Skeletal muscle tissue (tissue), 4 donors: Measurements from ENCODE around the gene AKR1A1. TPM values are rescaled to one million over a fixed set of nuclear protein-coding genes. Genes with fewer than 3 reads are reported as not detected.

Source experiments
- H3K27ac ChIP-seq: one replicate; pipeline ENCODE4 v1.7.0; 2013; ENCODE audit warnings: mild to moderate bottlenecking, low read depth, low read length, inconsistent platforms
- H3K27me3 ChIP-seq, 3 donors: one replicate each; pipeline ENCODE4 v1.7.0; 2013; ENCODE audit warnings: low read length in 3 of 3; ENCODE audit not compliant: control insufficient read depth in 3 of 3, insufficient read depth in 3 of 3
- H3K36me3 ChIP-seq, 3 donors: one replicate each; pipeline ENCODE4 v1.7.0; 2013; ENCODE audit warnings: low read length in 3 of 3; ENCODE audit not compliant: control insufficient read depth in 3 of 3, insufficient read depth in 3 of 3
- H3K4me1 ChIP-seq, 3 donors: one replicate each; pipeline ENCODE4 v1.7.0; 2013; ENCODE audit warnings: low read length in 3 of 3, mild to moderate bottlenecking in 3 of 3; ENCODE audit not compliant: control insufficient read depth in 3 of 3, insufficient read depth in 3 of 3
- H3K4me3 ChIP-seq, 3 donors: one replicate each; pipeline ENCODE4 v1.7.0; 2013; ENCODE audit warnings: low read length in 3 of 3
- H3K9ac ChIP-seq, 3 donors: one replicate each; pipeline ENCODE4 v1.7.0; 2013; ENCODE audit warnings: low read length in 3 of 3, mild to moderate bottlenecking in 3 of 3, moderate library complexity in 2 of 3, low read depth in 1 of 3
- H3K9me3 ChIP-seq, 3 donors: one replicate each; pipeline ENCODE4 v1.7.0; 2013; ENCODE audit warnings: low read length in 3 of 3; ENCODE audit not compliant: control insufficient read depth in 3 of 3
- total RNA-seq: library from RNA; depleted of rRNA; stranded (reverse); fragments of >200 nt; gene quantifications from one replicate; pipeline ENCODE4 v1.2.3, GENCODE V29; 2014
- donor health status: Osteomylitis.

Gene AKR1A1
- 93.9 TPM for total RNA-seq

GRCh38 chr1:45550401-45551351, at the start of gene AKR1A1:
TSS of gene AKR1A1 (plus strand) at chr1:45550826. CDS start at chr1:45561795, 10,969 bp downstream.
- Histone ChIP-seq H3K27ac (peak within 1 kb of the TSS; percentile 83), H3K9me3 (no peaks in the 10 kb centered on the region), H3K4me3 (peak within 1 kb of the TSS; percentile 86 to 97 (median 96)), H3K9ac (peak within 1 kb of the TSS; percentile 70 to 91 (median 90)), H3K36me3 (peaks cover 1 to 7% (median 5%) of the 10 kb centered on the region in 3 donors), H3K4me1 (peaks cover 15 to 22% (median 15%) of the 10 kb centered on the region in 3 donors), H3K27me3 (no peaks in the 10 kb centered on the region)

- Histone ChIP-seq H3K27me3 (no peaks in the 10 kb centered on the region), H3K9ac (no peak overlapping the region), H3K4me3 (no peak overlapping the region), H3K4me1 (peaks cover 11 to 27% (median 15%) of the 10 kb centered on the region in 3 donors), H3K36me3 (no peaks in the 10 kb centered on the region), H3K9me3 (no peaks in the 10 kb centered on the region), H3K27ac (no peak overlapping the region)
These were observed 49.1 kb upstream of the AKR1A1 start for GRCh38 chr1:45501505-45501859.

GRCh38 chr1:45503462-45504360, 46.9 kb upstream of the AKR1A1 start:
- peaks cover 15 to 33% (median 17%) of the 10 kb centered on the region in 3 donors for H3K4me1 ChIP-seq
- no peak overlapping the region for H3K4me3 ChIP-seq

GRCh38 chr1:45507195-45507594, 43.4 kb upstream of the AKR1A1 start:
- peaks cover 3 to 11% (median 8%) of the 10 kb centered on the region in 3 donors for H3K4me1 ChIP-seq
- no peak overlapping the region for H3K9ac ChIP-seq
- H3K27me3 ChIP-seq, result no peaks in the 10 kb centered on the region
- no peaks in the 10 kb centered on the region for H3K9me3 ChIP-seq
- H3K36me3 ChIP-seq, result peaks cover 21 to 45% (median 35%) of the 10 kb centered on the region in 3 donors
- no peak overlapping the region for H3K4me3 ChIP-seq
- no peak overlapping the region for H3K27ac ChIP-seq

More at GRCh38 chr1:45503462-45504360, 46.9 kb upstream of the AKR1A1 start:
- Histone ChIP-seq H3K9ac (no peak overlapping the region), H3K36me3 (peaks cover 0 to 17% (median 10%) of the 10 kb centered on the region in 3 donors), H3K27me3 (no peaks in the 10 kb centered on the region), H3K27ac (no peak overlapping the region), H3K9me3 (no peaks in the 10 kb centered on the region)

GRCh38 chr1:45507893-45508292, 42.7 kb upstream of the AKR1A1 start:
- Histone ChIP-seq H3K36me3 (peaks cover 23 to 51% (median 40%) of the 10 kb centered on the region in 3 donors), H3K27ac (peak overlapping the region; percentile 36), H3K9me3 (no peaks in the 10 kb centered on the region), H3K9ac (peak overlapping the region in 2 of 3 donors; percentile 15 to 28), H3K27me3 (no peaks in the 10 kb centered on the region), H3K4me3 (no peak overlapping the region), H3K4me1 (peaks cover 3 to 11% (median 8%) of the 10 kb centered on the region in 3 donors)

- Histone ChIP-seq H3K36me3 (peaks cover 24 to 57% (median 46%) of the 10 kb centered on the region in 3 donors), H3K9ac (peak overlapping the region in 2 of 3 donors; percentile 15 to 28), H3K27me3 (no peaks in the 10 kb centered on the region), H3K4me1 (peaks cover 3 to 11% (median 8%) of the 10 kb centered on the region in 3 donors), H3K4me3 (no peak overlapping the region), H3K27ac (peak overlapping the region; percentile 36), H3K9me3 (no peaks in the 10 kb centered on the region)
These were observed 42.1 kb upstream of the AKR1A1 start for GRCh38 chr1:45508295-45509151.

GRCh38 chr1:45510036-45510971, 40.3 kb upstream of the AKR1A1 start:
- H3K9ac ChIP-seq, result no peak overlapping the region
- H3K36me3 ChIP-seq, result peaks cover 36 to 73% (median 62%) of the 10 kb centered on the region in 3 donors
- no peak overlapping the region for H3K4me3 ChIP-seq
- H3K4me1 ChIP-seq, result peaks cover 3 to 11% (median 8%) of the 10 kb centered on the region in 3 donors
- no peaks in the 10 kb centered on the region for H3K27me3 ChIP-seq
- H3K27ac ChIP-seq, result no peak overlapping the region
- H3K9me3 ChIP-seq, result no peaks in the 10 kb centered on the region

- Histone ChIP-seq H3K27me3 (no peaks in the 10 kb centered on the region), H3K36me3 (peaks cover 43 to 81% (median 68%) of the 10 kb centered on the region in 3 donors), H3K9ac (no peak overlapping the region), H3K4me3 (no peak overlapping the region), H3K4me1 (peaks cover 3 to 11% (median 8%) of the 10 kb centered on the region in 3 donors), H3K27ac (no peak overlapping the region), H3K9me3 (no peaks in the 10 kb centered on the region)
These were observed 39.6 kb upstream of the AKR1A1 start for GRCh38 chr1:45510972-45511527.
